ENCODE measurements around the gene LNX2.

- TF ChIP-seq CTCF (IDR thresholded peaks at IDR 0.05) (no peak), EZH2 (IDR thresholded peaks at IDR 0.05) (no peak), EZH2phosphoT487 (IDR thresholded peaks at IDR 0.05) (no peak)
Measured at GRCh38 chr13:27573265-27573664, 47.1 kb downstream of the LNX2 start.

Data from neural progenitor cell (in vitro differentiated cells).